Activated CD4-positive, alpha-beta memory T cell treated with anti-CD3 and anti-CD28 coated beads for 36 hours (primary cell): Measurements from ENCODE around the gene TRMU. TPM values are rescaled to one million over a fixed set of nuclear protein-coding genes. Genes with fewer than 3 reads are reported as not detected.
"Not testable (repeated sequence)": the region's sequence is repeated elsewhere in the genome, so short reads cannot be mapped to it uniquely, and the experiment has no call there.

Source experiments
- CTCF ChIA-PET: fragments of 350-600 bp; sonication (Branson Sonifier 250); formaldehyde crosslinking; loops from one replicate; lab custom pipeline; 2021; ENCODE audit warnings: antibody characterized with exemption, inconsistent platforms; lab: Charles Lee
- POLR2A ChIA-PET: fragments of 350-600 bp; sonication (Branson Sonifier 250); formaldehyde crosslinking; loops from one replicate; lab custom pipeline; 2021; ENCODE audit warnings: antibody characterized with exemption; lab: Charles Lee
- DNase-seq: peaks from one replicate; pipeline ENCODE4 v3.0.0-alpha.2; 2020
- H3K27ac Mint-ChIP-seq: one replicate; pipeline ENCODE4 v1.8.0; 2021; ENCODE audit warnings: mixed read lengths
- H3K27me3 Mint-ChIP-seq: one replicate; pipeline ENCODE4 v1.8.0; 2021; ENCODE audit warnings: mixed read lengths
- H3K36me3 Mint-ChIP-seq: one replicate; pipeline ENCODE4 v1.8.0; 2021; ENCODE audit warnings: mixed read lengths
- H3K4me1 Mint-ChIP-seq: one replicate; pipeline ENCODE4 v1.8.0; 2021; ENCODE audit warnings: low read depth, mixed read lengths
- H3K4me3 Mint-ChIP-seq: one replicate; pipeline ENCODE4 v1.8.0; 2021; ENCODE audit warnings: mild to moderate bottlenecking, mixed read lengths
- H3K9me3 Mint-ChIP-seq: one replicate; pipeline ENCODE4 v1.8.0; 2021; ENCODE audit warnings: mixed read lengths
- intact Hi-C: fragments of 100-400 bp; cut with micrococcal nuclease; formaldehyde crosslinking; loops from one replicate; pipeline ENCODE4 v1.15.1; 2023
- total RNA-seq, 2 experiments: library from RNA; stranded (reverse); gene quantifications; one replicate each; pipeline ENCODE4 v1.2.3, GENCODE V29; 2021

The TRMU gene
- total RNA-seq, 2 experiments from 2014 or later: 61.3 to 63.2 TPM

DNA sequence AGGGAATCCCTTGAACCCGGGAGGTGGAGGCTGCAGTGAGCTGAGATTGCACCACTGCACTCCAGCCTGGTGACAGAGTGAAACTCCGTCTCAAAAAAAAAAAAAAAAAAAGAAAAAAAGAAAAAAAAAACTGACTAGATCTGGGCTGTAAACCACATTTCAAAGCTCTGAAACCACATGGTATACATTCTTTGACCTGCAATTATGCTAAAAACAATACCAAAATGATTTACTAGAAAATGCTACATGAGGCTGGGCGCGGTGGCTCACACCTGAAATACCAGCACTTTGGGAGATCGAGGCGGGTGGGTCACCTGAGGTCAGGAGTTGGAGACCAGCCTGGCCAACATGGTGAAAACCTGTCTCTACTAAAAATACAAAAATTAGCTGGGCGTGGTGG is 68.4 kb downstream of the TRMU start:
- H3K27ac Mint-ChIP-seq, DNase-seq, H3K27me3 Mint-ChIP-seq, POLR2A ChIA-PET, CTCF ChIA-PET, H3K9me3 Mint-ChIP-seq, intact Hi-C loops, H3K36me3 Mint-ChIP-seq, H3K4me1 Mint-ChIP-seq, H3K4me3 Mint-ChIP-seq: not testable (repeated sequence)

DNA sequence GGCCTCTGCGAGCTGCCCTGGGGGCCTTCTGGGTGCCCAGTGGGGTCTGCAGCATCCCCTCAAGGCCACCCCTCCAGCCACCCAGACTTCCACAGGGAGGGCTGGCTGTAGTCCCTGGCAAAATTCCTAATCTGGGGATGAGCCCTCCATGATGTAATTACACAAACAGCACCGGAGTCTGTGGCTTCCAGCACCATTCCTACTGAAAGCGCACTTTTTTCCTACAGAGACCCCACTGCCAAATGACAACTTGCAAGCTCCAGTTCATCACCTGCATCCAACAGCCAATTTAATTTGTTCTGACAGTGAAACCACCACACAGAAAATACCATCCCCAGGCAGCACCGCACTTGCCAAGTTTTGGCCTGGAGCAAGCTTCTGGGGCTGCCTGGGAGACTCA is 70.4 kb downstream of the TRMU start:
- no peak overlapping the region for H3K27ac Mint-ChIP-seq
- no peak for DNase-seq
- no peak overlapping the region for H3K4me3 Mint-ChIP-seq
- no peaks in the 10 kb centered on the region for H3K27me3 Mint-ChIP-seq
- ChIA-PET POLR2A (no interaction called here), CTCF (no interaction called here)
- H3K9me3 Mint-ChIP-seq: no peaks in the 10 kb centered on the region
- peaks cover 1% of the 10 kb centered on the region for H3K4me1 Mint-ChIP-seq
- no peaks in the 10 kb centered on the region for H3K36me3 Mint-ChIP-seq
- intact Hi-C loops: no loop called here

GRCh38 chr22:46406349-46406748 is 70.8 kb downstream of the TRMU start:
- POLR2A ChIA-PET: no interaction called here
- intact Hi-C loops: no loop called here
- Mint-ChIP-seq H3K27me3 (no peaks in the 10 kb centered on the region), H3K4me3 (no peak overlapping the region), H3K4me1 (peaks cover 1% of the 10 kb centered on the region), H3K9me3 (no peaks in the 10 kb centered on the region), H3K27ac (no peak overlapping the region), H3K36me3 (no peaks in the 10 kb centered on the region)
- no peak for DNase-seq
- CTCF ChIA-PET: no interaction called here

- Mint-ChIP-seq H3K9me3 (no peaks in the 10 kb centered on the region), H3K4me1 (peaks cover 1% of the 10 kb centered on the region), H3K36me3 (no peaks in the 10 kb centered on the region), H3K27ac (no peak overlapping the region), H3K4me3 (no peak overlapping the region), H3K27me3 (no peaks in the 10 kb centered on the region)
- ChIA-PET POLR2A (no interaction called here), CTCF (no interaction called here)
- intact Hi-C loops: no loop called here
- no peak for DNase-seq
These were observed 71.3 kb downstream of the TRMU start for GRCh38 chr22:46406791-46407190.

Other genes starting within 250 kb of the TRMU start
- 10 to 100 TPM; 11.1 to 13.3 TPM for gene PPARA, start 185.2 kb upstream of the TRMU start, total RNA-seq
- gene CDPF1, start 85.4 kb upstream of the TRMU start, total RNA-seq: 1 to 10 TPM; 6.8 to 8.2 TPM
- not detected for gene PKDREJ, start 72.4 kb upstream of the TRMU start, total RNA-seq
- gene TTC38, start 67.7 kb upstream of the TRMU start, total RNA-seq: 1 to 10 TPM; 8.7 to 9.4 TPM
- 10 to 100 TPM; 39.9 to 42.6 TPM for gene GTSE1, start 38.8 kb upstream of the TRMU start, total RNA-seq
- gene CELSR1, start 201.9 kb downstream of the TRMU start, total RNA-seq: under 1 TPM; 0.24 to 0.36 TPM